H7 (cell line): Measurements from ENCODE around the gene NFIA. TPM values are rescaled to one million over a fixed set of nuclear protein-coding genes. Genes with fewer than 3 reads are reported as not detected.

Experiments
- DNase-seq: peaks from one replicate; pipeline ENCODE4 v3.0.0; 2012
- H3K27me3 ChIP-seq: 2 replicates; pipeline ENCODE4 v1.6.0; 2011; ENCODE audit warnings: mild to moderate bottlenecking, low read length; ENCODE audit not compliant: control insufficient read depth, insufficient read depth
- H3K36me3 ChIP-seq: replicated peaks from 2 replicates; pipeline ENCODE4 v1.5.1; 2011; ENCODE audit warnings: low read length; ENCODE audit not compliant: control insufficient read depth, insufficient read depth
- H3K4me3 ChIP-seq: 2 replicates; pipeline ENCODE4 v1.5.1; 2011; ENCODE audit warnings: low read depth, mild to moderate bottlenecking, control low read depth, low read length, moderate library complexity; ENCODE audit not compliant: insufficient read depth
- total RNA-seq: library from RNA; depleted of rRNA; stranded (reverse); fragments of >200 nt; shearing (Covaris generic); gene quantifications from 2 replicates; pipeline ENCODE4 v1.2.3, GENCODE V29; 2014; rRNA removed

The NFIA gene
- 8.4 and 11.3 TPM in 2 replicates for total RNA-seq

GRCh38 chr1:61082311-61083012, at the start of gene NFIA:
Gene NFIA, plus strand, starts transcription at chr1:61082561.
- H3K36me3 ChIP-seq: no peaks in the 10 kb centered on the region

GRCh38 chr1:61035880-61036279, 46.5 kb upstream of the NFIA start:
- no peaks in the 10 kb centered on the region for H3K36me3 ChIP-seq
- DNase-seq: no peak
- H3K27me3 ChIP-seq: no peaks in the 10 kb centered on the region
- H3K4me3 ChIP-seq: no peak overlapping the region

More at GRCh38 chr1:61082311-61083012, at the start of gene NFIA:
- H3K4me3 ChIP-seq: peak within 1 kb of the TSS; percentile 74
- DNase-seq: peak; percentile 64
- H3K27me3 ChIP-seq: peaks cover 60% of the 10 kb centered on the region

GRCh38 chr1:61042466-61043009, 39.8 kb upstream of the NFIA start:
- H3K4me3 ChIP-seq: peak overlapping the region; percentile 54
- peaks cover 30% of the 10 kb centered on the region for H3K27me3 ChIP-seq

GRCh38 chr1:61043010-61043820, 39.1 kb upstream of the NFIA start:
- no peaks in the 10 kb centered on the region for H3K36me3 ChIP-seq
- DNase-seq: peak; percentile 94

More at GRCh38 chr1:61042466-61043009, 39.8 kb upstream of the NFIA start:
- no peaks in the 10 kb centered on the region for H3K36me3 ChIP-seq
- DNase-seq: no peak

GRCh38 chr1:61046434-61046833, 35.9 kb upstream of the NFIA start:
- no peaks in the 10 kb centered on the region for H3K36me3 ChIP-seq
- DNase-seq: no peak
- peaks cover 35% of the 10 kb centered on the region for H3K27me3 ChIP-seq
- H3K4me3 ChIP-seq: no peak overlapping the region

More at GRCh38 chr1:61043010-61043820, 39.1 kb upstream of the NFIA start:
- Histone ChIP-seq H3K27me3 (peaks cover 30% of the 10 kb centered on the region), H3K4me3 (peak overlapping the region; percentile 54)

GRCh38 chr1:61047061-61047460, 35.3 kb upstream of the NFIA start:
- DNase-seq: no peak
- H3K27me3 ChIP-seq: peaks cover 38% of the 10 kb centered on the region
- no peaks in the 10 kb centered on the region for H3K36me3 ChIP-seq
- H3K4me3 ChIP-seq: no peak overlapping the region

GRCh38 chr1:61049850-61050540, 32.4 kb upstream of the NFIA start:
- Histone ChIP-seq H3K36me3 (no peaks in the 10 kb centered on the region), H3K4me3 (peak overlapping the region; percentile 63), H3K27me3 (peaks cover 42% of the 10 kb centered on the region)
- DNase-seq: peak; percentile 90

- peak overlapping the region; percentile 63 for H3K4me3 ChIP-seq
- DNase-seq: peak; percentile 86
- no peaks in the 10 kb centered on the region for H3K36me3 ChIP-seq
- H3K27me3 ChIP-seq: peaks cover 49% of the 10 kb centered on the region
These were observed 31.6 kb upstream of the NFIA start for GRCh38 chr1:61050541-61051442.

- DNase-seq: no peak
- Histone ChIP-seq H3K4me3 (peak overlapping the region; percentile 63), H3K27me3 (peaks cover 55% of the 10 kb centered on the region), H3K36me3 (no peaks in the 10 kb centered on the region)
These were observed 31.0 kb upstream of the NFIA start for GRCh38 chr1:61051443-61051718.

- no peaks in the 10 kb centered on the region for H3K36me3 ChIP-seq
- peaks cover 59% of the 10 kb centered on the region for H3K27me3 ChIP-seq
- peak; percentile 75 for DNase-seq
- H3K4me3 ChIP-seq: no peak overlapping the region
These were observed 30.5 kb upstream of the NFIA start for GRCh38 chr1:61051719-61052394.

GRCh38 chr1:61052395-61053225, 29.8 kb upstream of the NFIA start:
- peaks cover 66% of the 10 kb centered on the region for H3K27me3 ChIP-seq
- peak; percentile 72 for DNase-seq
- H3K36me3 ChIP-seq: no peaks in the 10 kb centered on the region
- no peak overlapping the region for H3K4me3 ChIP-seq

GRCh38 chr1:61053226-61053711, 29.1 kb upstream of the NFIA start:
- H3K36me3 ChIP-seq: no peaks in the 10 kb centered on the region
- no peak for DNase-seq
- peak overlapping the region; percentile 38 for H3K4me3 ChIP-seq
- peaks cover 66% of the 10 kb centered on the region for H3K27me3 ChIP-seq
